ENCODE measurements around the gene CDS2.

DNA sequence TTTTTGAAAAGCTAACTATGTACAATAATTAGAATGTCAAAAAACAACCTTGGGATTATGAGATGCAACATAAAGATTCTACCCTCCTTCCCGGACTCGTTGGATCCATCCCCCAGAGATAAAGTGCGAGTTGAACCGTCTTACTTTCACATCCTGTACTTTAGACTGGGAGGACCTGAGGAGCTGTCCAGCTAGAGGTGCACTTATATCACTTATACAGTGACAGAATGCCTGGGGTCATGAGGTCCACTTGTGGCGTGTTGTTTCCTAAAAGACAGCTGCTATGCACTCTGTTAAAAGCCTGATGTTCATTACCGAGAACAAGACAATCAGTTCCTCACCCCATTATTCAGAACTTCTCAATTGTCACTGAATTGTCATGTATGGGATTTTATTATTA is 2.1 kb downstream of the CDS2 start:
- TF ChIP-seq, protein P1, sequence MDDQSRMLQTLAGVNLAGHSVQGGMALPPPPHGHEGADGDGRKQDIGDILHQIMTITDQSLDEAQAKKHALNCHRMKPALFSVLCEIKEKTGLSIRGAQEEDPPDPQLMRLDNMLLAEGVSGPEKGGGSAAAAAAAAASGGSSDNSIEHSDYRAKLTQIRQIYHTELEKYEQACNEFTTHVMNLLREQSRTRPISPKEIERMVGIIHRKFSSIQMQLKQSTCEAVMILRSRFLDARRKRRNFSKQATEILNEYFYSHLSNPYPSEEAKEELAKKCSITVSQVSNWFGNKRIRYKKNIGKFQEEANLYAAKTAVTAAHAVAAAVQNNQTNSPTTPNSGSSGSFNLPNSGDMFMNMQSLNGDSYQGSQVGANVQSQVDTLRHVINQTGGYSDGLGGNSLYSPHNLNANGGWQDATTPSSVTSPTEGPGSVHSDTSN (CRISPR knock-in tag; IDR thresholded peaks at IDR 0.05): no peak
- TF ChIP-seq ZNF274 (IDR thresholded peaks at IDR 0.05; ENCODE audit: low read length): no peak
- no peak for TF ChIP-seq ZNF274 (tag by site-specific recombination; IDR thresholded peaks at IDR 0.05; ENCODE audit: borderline replicate concordance)
- no peak for TF ChIP-seq ZNF785 (tag by site-specific recombination; IDR thresholded peaks at IDR 0.05)
- TF ChIP-seq ZNF558 (tag by site-specific recombination; IDR thresholded peaks at IDR 0.05): no peak
- no peak for TF ChIP-seq YY1 (tag by site-specific recombination; IDR thresholded peaks at IDR 0.05)
- no peak for TF ChIP-seq ZNF155 (tag by site-specific recombination; IDR thresholded peaks at IDR 0.05)
- TF ChIP-seq, protein P2, sequence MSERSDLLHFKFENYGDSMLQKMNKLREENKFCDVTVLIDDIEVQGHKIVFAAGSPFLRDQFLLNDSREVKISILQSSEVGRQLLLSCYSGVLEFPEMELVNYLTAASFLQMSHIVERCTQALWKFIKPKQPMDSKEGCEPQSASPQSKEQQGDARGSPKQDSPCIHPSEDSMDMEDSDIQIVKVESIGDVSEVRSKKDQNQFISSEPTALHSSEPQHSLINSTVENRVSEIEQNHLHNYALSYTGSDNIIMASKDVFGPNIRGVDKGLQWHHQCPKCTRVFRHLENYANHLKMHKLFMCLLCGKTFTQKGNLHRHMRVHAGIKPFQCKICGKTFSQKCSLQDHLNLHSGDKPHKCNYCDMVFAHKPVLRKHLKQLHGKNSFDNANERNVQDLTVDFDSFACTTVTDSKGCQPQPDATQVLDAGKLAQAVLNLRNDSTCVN (tag by site-specific recombination; optimal IDR thresholded peaks at IDR 0.05): no peak
- no peak for TF ChIP-seq ZNF121 (tag by site-specific recombination; IDR thresholded peaks at IDR 0.05)
- TF ChIP-seq, protein P3, sequence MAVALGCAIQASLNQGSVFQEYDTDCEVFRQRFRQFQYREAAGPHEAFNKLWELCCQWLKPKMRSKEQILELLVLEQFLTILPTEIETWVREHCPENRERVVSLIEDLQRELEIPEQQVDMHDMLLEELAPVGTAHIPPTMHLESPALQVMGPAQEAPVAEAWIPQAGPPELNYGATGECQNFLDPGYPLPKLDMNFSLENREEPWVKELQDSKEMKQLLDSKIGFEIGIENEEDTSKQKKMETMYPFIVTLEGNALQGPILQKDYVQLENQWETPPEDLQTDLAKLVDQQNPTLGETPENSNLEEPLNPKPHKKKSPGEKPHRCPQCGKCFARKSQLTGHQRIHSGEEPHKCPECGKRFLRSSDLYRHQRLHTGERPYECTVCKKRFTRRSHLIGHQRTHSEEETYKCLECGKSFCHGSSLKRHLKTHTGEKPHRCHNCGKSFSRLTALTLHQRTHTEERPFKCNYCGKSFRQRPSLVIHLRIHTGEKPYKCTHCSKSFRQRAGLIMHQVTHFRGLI (tag by site-specific recombination; IDR thresholded peaks at IDR 0.05): no peak

Measured in HEK293 (cell line).